Naive thymus-derived CD4-positive, alpha-beta T cell (primary cell): Measurements from ENCODE around the gene PITPNC1. TPM values are rescaled to one million over a fixed set of nuclear protein-coding genes. Genes with fewer than 3 reads are reported as not detected.
A peak's percentile ranks its signal among the peaks of the same experiment; 100 is the strongest.

Experiments used
- ATAC-seq: fragments of 150-1000 bp; cut with Tn5 transposase; 2 replicates; pipeline ENCODE4 v1.10.0; 2021; ENCODE audit warnings: mild to moderate bottlenecking, moderate library complexity
- CTCF ChIA-PET: fragments of 350-600 bp; sonication (Branson Sonifier 250); formaldehyde crosslinking; loops from one replicate; lab custom pipeline; 2021; ENCODE audit warnings: antibody characterized with exemption; lab: Charles Lee
- POLR2A ChIA-PET: fragments of 350-600 bp; sonication (Branson Sonifier 250); formaldehyde crosslinking; loops from one replicate; lab custom pipeline; 2021; ENCODE audit warnings: antibody characterized with exemption, inconsistent platforms; lab: Charles Lee
- DNase-seq, 9 donors: peaks; one replicate each; pipeline versions ENCODE4 v3.0.0 to v3.0.0-alpha.2; 2020 to 2022; ENCODE audit warnings: mixed read lengths in 1 of 9
- H3K27ac ChIP-seq: one replicate; pipeline ENCODE4 v1.7.0; 2013; ENCODE audit warnings: mild to moderate bottlenecking, low read depth, low read length, moderate library complexity
- H3K27me3 ChIP-seq, 2 donors: one replicate each; pipeline ENCODE4 v1.7.0; 2013; ENCODE audit warnings: low read length in 2 of 2, mild to moderate bottlenecking in 2 of 2, moderate library complexity in 2 of 2; ENCODE audit not compliant: control insufficient read depth in 2 of 2, insufficient read depth in 2 of 2
- H3K36me3 ChIP-seq, 3 experiments: 1 replicate in 2 of 3; 2 replicates in 1 of 3; pipeline ENCODE4 v1.7.0; 2013; ENCODE audit warnings: low read length in 3 of 3, mild to moderate bottlenecking in 3 of 3, moderate library complexity in 1 of 3; ENCODE audit not compliant: insufficient read depth in 3 of 3, control insufficient read depth in 2 of 3
- H3K4me1 ChIP-seq, 2 donors: one replicate each; pipeline ENCODE4 v1.7.0; 2013; ENCODE audit warnings: low read length in 2 of 2, mild to moderate bottlenecking in 2 of 2, moderate library complexity in 1 of 2; ENCODE audit not compliant: control insufficient read depth in 2 of 2, insufficient read depth in 2 of 2
- H3K4me3 ChIP-seq: 2 replicates; pipeline ENCODE4 v1.7.0; 2013; ENCODE audit warnings: mild to moderate bottlenecking, low read length
- H3K9me3 ChIP-seq, 3 experiments: 1 replicate in 2 of 3; 2 replicates in 1 of 3; pipeline ENCODE4 v1.7.0; 2013; ENCODE audit warnings: low read length in 3 of 3; ENCODE audit not compliant: control insufficient read depth in 2 of 3
- H3K27ac Mint-ChIP-seq, 9 donors: one replicate each; pipeline ENCODE4 v1.8.0; 2020 to 2022; ENCODE audit warnings: mixed read lengths in 9 of 9, mild to moderate bottlenecking in 8 of 9, moderate library complexity in 5 of 9, inconsistent platforms in 2 of 9
- H3K27me3 Mint-ChIP-seq, 5 donors: one replicate each; pipeline ENCODE4 v1.8.0; 2021 to 2022; ENCODE audit warnings: mixed read lengths in 5 of 5, mild to moderate bottlenecking in 1 of 5
- H3K36me3 Mint-ChIP-seq, 5 donors: one replicate each; pipeline ENCODE4 v1.8.0; 2020 to 2022; ENCODE audit warnings: mixed read lengths in 5 of 5, mild to moderate bottlenecking in 3 of 5, inconsistent platforms in 1 of 5
- H3K4me1 Mint-ChIP-seq, 7 donors: one replicate each; pipeline ENCODE4 v1.8.0; 2020 to 2022; ENCODE audit warnings: mixed read lengths in 7 of 7, mild to moderate bottlenecking in 3 of 7, inconsistent platforms in 1 of 7
- H3K4me3 Mint-ChIP-seq, 10 donors: one replicate each; pipeline ENCODE4 v1.8.0; 2020 to 2022; ENCODE audit warnings: mild to moderate bottlenecking in 10 of 10, mixed read lengths in 10 of 10, moderate library complexity in 6 of 10, inconsistent platforms in 2 of 10
- H3K9me3 Mint-ChIP-seq, 11 donors: one replicate each; pipeline ENCODE4 v1.8.0; 2020 to 2022; ENCODE audit warnings: mixed read lengths in 11 of 11, mild to moderate bottlenecking in 4 of 11, inconsistent platforms in 1 of 11, moderate library complexity in 1 of 11
- intact Hi-C, 2 donors: fragments of 100-400 bp; cut with micrococcal nuclease; formaldehyde crosslinking; loops; one replicate each; pipeline ENCODE4 v1.15.1; 2023
- polyA plus RNA-seq, 2 donors: library from polyadenylated mRNA; unstranded; fragments of 300-500 nt; fragmentation: Illumina TruSeq; gene quantifications; one replicate each; pipeline ENCODE4 v1.2.3, GENCODE V29; 2021
- total RNA-seq, 6 experiments: library from RNA in 5 of 6; stranded (reverse) in 5 of 6; gene quantifications; 1 replicate in 5 of 6; 2 replicates in 1 of 6; pipeline ENCODE4 v1.2.3 and lab custom pipeline; 2021 to 2026

The PITPNC1 gene
- total and polyA plus RNA-seq, 7 experiments from 2014 or later = 53.1 to 148 (median 102) TPM

GRCh38 chr17:67475161-67475937, 98.3 kb downstream of the PITPNC1 start:
- CTCF ChIA-PET = interaction anchor here (0.6 to 8.4 kb wide), 29 partner anchors 8 to 213 kb away, joined by 3 to 180 read pairs (median 5); partner anchors contain the start of gene PITPNC1

GRCh38 chr17:67476787-67477335, 99.8 kb downstream of the PITPNC1 start:
- peak overlapping the region in 3 of 10 donors; percentile 7 to 33 (median 23) for H3K4me3 Mint-ChIP-seq
- ATAC-seq (no peak), DNase-seq (no peak)
- Histone ChIP-seq H3K9me3 (no peaks in the 10 kb centered on the region), H3K4me3 (no peak overlapping the region), H3K4me1 (peaks cover 44 to 58% of the 10 kb centered on the region in 2 donors), H3K27me3 (no peaks in the 10 kb centered on the region), H3K27ac (peak overlapping the region; percentile 77), H3K36me3 (no peaks in the 10 kb centered on the region)
- peaks cover 0 to 5% (median under 1%) of the 10 kb centered on the region in 5 donors for H3K36me3 Mint-ChIP-seq
- intact Hi-C loops = loop anchor here (5.0 kb wide), 2 partner anchors 125 to 210 kb away; no protein-coding TSS in a partner anchor
- peak overlapping the region in 8 of 9 donors; percentile 74 to 98 (median 92) for H3K27ac Mint-ChIP-seq
- peaks cover 43 to 91% (median 71%) of the 10 kb centered on the region in 7 donors for H3K4me1 Mint-ChIP-seq
- ChIA-PET POLR2A (interaction anchor here (1.7 to 8.8 kb wide), 6 partner anchors 13 to 98 kb away, joined by 4 to 176 read pairs (median 36); partner anchors contain the start of gene PITPNC1), CTCF (interaction anchor here (0.6 to 8.4 kb wide), 11 partner anchors 9 to 1233 kb away, joined by 3 to 180 read pairs (median 15); partner anchors contain the start of gene PITPNC1)
- no peaks in the 10 kb centered on the region for H3K27me3 Mint-ChIP-seq
- H3K9me3 Mint-ChIP-seq = peaks cover 0 to 3% (median 0%) of the 10 kb centered on the region in 11 donors

More at GRCh38 chr17:67475161-67475937, 98.3 kb downstream of the PITPNC1 start:
- Histone ChIP-seq H3K4me3 (peak overlapping the region; percentile 22), H3K36me3 (no peaks in the 10 kb centered on the region), H3K4me1 (peaks cover 44 to 54% of the 10 kb centered on the region in 2 donors), H3K27me3 (no peaks in the 10 kb centered on the region), H3K27ac (peak overlapping the region; percentile 77), H3K9me3 (no peaks in the 10 kb centered on the region)
- POLR2A ChIA-PET = interaction anchor here (0.7 to 8.8 kb wide), 21 partner anchors 8 to 116 kb away, joined by 3 to 176 read pairs (median 6); partner anchors contain the start of gene PITPNC1
- H3K27ac Mint-ChIP-seq = peak overlapping the region; percentile 90 to 99 (median 98)
- H3K4me1 Mint-ChIP-seq = peaks cover 37 to 85% (median 65%) of the 10 kb centered on the region in 7 donors
- peak; percentile 93 for ATAC-seq
- peak; percentile 66 to 89 (median 86) for DNase-seq
- intact Hi-C loops = loop anchor here (1.0 to 5.0 kb wide), 14 partner anchors 9 to 242 kb away; partner anchors contain the start of gene NOL11 (in 1 of the 2)
- peak overlapping the region; percentile 60 to 88 (median 84) for H3K4me3 Mint-ChIP-seq
- H3K36me3 Mint-ChIP-seq = peaks cover 0 to 8% (median 5%) of the 10 kb centered on the region in 5 donors
- H3K27me3 Mint-ChIP-seq = no peaks in the 10 kb centered on the region
- H3K9me3 Mint-ChIP-seq = peaks cover 0 to 6% (median 0%) of the 10 kb centered on the region in 11 donors

GRCh38 chr17:67477687-67478086, 100.6 kb downstream of the PITPNC1 start:
- Mint-ChIP-seq H3K9me3 (peaks cover 0 to 3% (median 0%) of the 10 kb centered on the region in 11 donors), H3K4me3 (peak overlapping the region; percentile 70 to 91 (median 82)), H3K4me1 (peaks cover 47 to 93% (median 76%) of the 10 kb centered on the region in 7 donors), H3K27me3 (no peaks in the 10 kb centered on the region), H3K36me3 (peaks cover 0 to 4% (median 0%) of the 10 kb centered on the region in 5 donors), H3K27ac (peak overlapping the region; percentile 89 to 99 (median 96))
- H3K27ac ChIP-seq = peak overlapping the region; percentile 77
- H3K4me3 ChIP-seq = peak overlapping the region; percentile 54
- intact Hi-C loops = loop anchor here (5.0 kb wide), 2 partner anchors 125 to 210 kb away; no protein-coding TSS in a partner anchor
- H3K4me1 ChIP-seq = peaks cover 44 to 61% of the 10 kb centered on the region in 2 donors
- H3K27me3 ChIP-seq = no peaks in the 10 kb centered on the region
- POLR2A ChIA-PET = interaction anchor here (0.6 to 8.8 kb wide), 7 partner anchors 9 to 883 kb away, joined by 3 to 176 read pairs (median 4); partner anchors contain the start of gene PITPNC1
- H3K36me3 ChIP-seq = no peaks in the 10 kb centered on the region
- CTCF ChIA-PET = interaction anchor here (0.9 to 8.4 kb wide), 8 partner anchors 21 to 211 kb away, joined by 3 to 180 read pairs (median 5); partner anchors contain the start of gene PITPNC1
- DNase-seq = peak in 8 of 9 donors; percentile 26 to 61 (median 36)
- peak; percentile 32 for ATAC-seq
- no peaks in the 10 kb centered on the region for H3K9me3 ChIP-seq

- POLR2A ChIA-PET = interaction anchor here (0.6 to 8.8 kb wide), 7 partner anchors 9 to 882 kb away, joined by 3 to 176 read pairs (median 4); partner anchors contain the start of gene PITPNC1
- peak overlapping the region; percentile 89 to 99 (median 96) for H3K27ac Mint-ChIP-seq
Observed at GRCh38 chr17:67478401-67479041, 101.4 kb downstream of the PITPNC1 start.

GRCh38 chr17:67479148-67479547, 102.1 kb downstream of the PITPNC1 start:
- Mint-ChIP-seq H3K4me3 (peak overlapping the region; percentile 16 to 91 (median 81)), H3K27ac (peak overlapping the region; percentile 89 to 99 (median 96)), H3K4me1 (peaks cover 55 to 95% (median 76%) of the 10 kb centered on the region in 7 donors), H3K9me3 (no peaks in the 10 kb centered on the region), H3K27me3 (no peaks in the 10 kb centered on the region), H3K36me3 (peaks cover 0 to 4% (median 0%) of the 10 kb centered on the region in 5 donors)
- Histone ChIP-seq H3K4me1 (peaks cover 38 to 59% of the 10 kb centered on the region in 2 donors), H3K36me3 (no peaks in the 10 kb centered on the region), H3K27ac (peak overlapping the region; percentile 28), H3K9me3 (no peaks in the 10 kb centered on the region), H3K4me3 (no peak overlapping the region), H3K27me3 (no peaks in the 10 kb centered on the region)
- CTCF ChIA-PET = interaction anchor here (1.1 to 8.4 kb wide), 3 partner anchors 38 to 209 kb away, joined by 3 to 180 read pairs (median 48); partner anchors contain the start of gene PITPNC1
- intact Hi-C loops = loop anchor here (5.0 kb wide), 2 partner anchors 123 to 208 kb away; no protein-coding TSS in a partner anchor
- POLR2A ChIA-PET = interaction anchor here (0.9 to 8.8 kb wide), 3 partner anchors 15 to 100 kb away, joined by 3 to 176 read pairs (median 176); partner anchors contain the start of gene PITPNC1
- ATAC-seq = no peak
- no peak for DNase-seq

More at GRCh38 chr17:67478401-67479041, 101.4 kb downstream of the PITPNC1 start:
- no peaks in the 10 kb centered on the region for H3K9me3 ChIP-seq
- H3K36me3 ChIP-seq = no peaks in the 10 kb centered on the region
- Mint-ChIP-seq H3K4me3 (peak overlapping the region; percentile 70 to 91 (median 82)), H3K4me1 (peaks cover 48 to 96% (median 79%) of the 10 kb centered on the region in 7 donors), H3K36me3 (peaks cover 0 to 4% (median 0%) of the 10 kb centered on the region in 5 donors), H3K9me3 (peaks cover 0 to 3% (median 0%) of the 10 kb centered on the region in 11 donors), H3K27me3 (no peaks in the 10 kb centered on the region)
- CTCF ChIA-PET = interaction anchor here (1.0 to 8.4 kb wide), 6 partner anchors 22 to 210 kb away, joined by 3 to 180 read pairs (median 4); partner anchors contain the start of gene PITPNC1
- no peaks in the 10 kb centered on the region for H3K27me3 ChIP-seq
- ATAC-seq (peak; percentile 33), DNase-seq (peak in 1 of 9 donors; percentile 40)
- peak overlapping the region; percentile 77 for H3K27ac ChIP-seq
- peaks cover 44 to 65% of the 10 kb centered on the region in 2 donors for H3K4me1 ChIP-seq
- intact Hi-C loops = loop anchor here (5.0 kb wide), 2 partner anchors 124 to 209 kb away; no protein-coding TSS in a partner anchor
- H3K4me3 ChIP-seq = peak overlapping the region; percentile 54
